GM18517 (cell line): ENCODE results near the gene DOP1B.
"Not testable (repeated sequence)": the region's sequence is repeated elsewhere in the genome, so short reads cannot be mapped to it uniquely, and the experiment has no call there.

Source experiments
- ATAC-seq: cut with Tn5 transposase; IDR thresholded peaks from one replicate; pipeline ENCODE4 v1.9.1; 2021; ENCODE audit warnings: mild to moderate bottlenecking, moderate library complexity; ENCODE audit not compliant: unreplicated experiment

DOP1B gene

GRCh38 chr21:36135391-36136102, 21.1 kb upstream of the DOP1B start:
- ATAC-seq: no peak

GRCh38 chr21:36139791-36140190, 16.8 kb upstream of the DOP1B start:
- not testable (repeated sequence) for ATAC-seq

- ATAC-seq: peak; percentile 78
Observed at GRCh38 chr21:36141513-36141925, 15.1 kb upstream of the DOP1B start.

GRCh38 chr21:36144233-36144632, 12.4 kb upstream of the DOP1B start:
- not testable (repeated sequence) for ATAC-seq

GRCh38 chr21:36145259-36145658, 11.4 kb upstream of the DOP1B start:
- no peak for ATAC-seq

GRCh38 chr21:36147911-36148310, 8.7 kb upstream of the DOP1B start:
- ATAC-seq: no peak

- no peak for ATAC-seq
Observed at GRCh38 chr21:36148886-36149285, 7.7 kb upstream of the DOP1B start.

- ATAC-seq: peak; percentile 60
Observed at GRCh38 chr21:36149788-36150711, 6.6 kb upstream of the DOP1B start.

GRCh38 chr21:36155603-36156338, 853 bp upstream of the DOP1B start:
- ATAC-seq: no peak

- ATAC-seq: peak; percentile 82
Observed at GRCh38 chr21:36156339-36156814, 247 bp upstream of the DOP1B start.

- ATAC-seq: no peak
Observed at GRCh38 chr21:36159356-36159921, 2.8 kb downstream of the DOP1B start.

- no peak for ATAC-seq
Observed at GRCh38 chr21:36160850-36161178, 4.2 kb downstream of the DOP1B start.

GRCh38 chr21:36162631-36163030, 6.0 kb downstream of the DOP1B start:
- ATAC-seq: no peak

GRCh38 chr21:36163750-36164741, 7.4 kb downstream of the DOP1B start:
- no peak for ATAC-seq

- ATAC-seq: no peak
Observed at GRCh38 chr21:36165356-36165755, 8.7 kb downstream of the DOP1B start.

GRCh38 chr21:36166705-36167104, 10.1 kb downstream of the DOP1B start:
- ATAC-seq: no peak

- ATAC-seq: no peak
Observed at GRCh38 chr21:36167541-36167940, 10.9 kb downstream of the DOP1B start.

- no peak for ATAC-seq
Observed at GRCh38 chr21:36169470-36170128, 13.0 kb downstream of the DOP1B start.

- ATAC-seq: no peak
Observed at GRCh38 chr21:36170823-36171222, 14.2 kb downstream of the DOP1B start.
